Ishikawa (cell line): ENCODE results near the gene ALDH16A1.

Experiments used
- CREB1 ChIP-seq: IDR thresholded peaks from 2 replicates; pipeline ENCODE4 v1.6.1; 2012; ENCODE audit warnings: low read depth
- EP300 ChIP-seq: IDR thresholded peaks from 2 replicates; pipeline ENCODE4 v1.6.1; 2012; ENCODE audit warnings: borderline replicate concordance
- MAX ChIP-seq: IDR thresholded peaks from 2 replicates; pipeline ENCODE4 v1.6.1; 2012
- RAD21 ChIP-seq: IDR thresholded peaks from 2 replicates; pipeline ENCODE4 v1.6.1; 2012; ENCODE audit warnings: low read depth
- REST ChIP-seq: IDR thresholded peaks from 2 replicates; pipeline ENCODE4 v1.6.1; 2012; ENCODE audit warnings: low read depth, mild to moderate bottlenecking
- TCF12 ChIP-seq: IDR thresholded peaks from 2 replicates; pipeline ENCODE4 v1.6.1; 2012; ENCODE audit warnings: low read depth

- no peak for TF ChIP-seq EP300
- TF ChIP-seq REST, result no peak
- TF ChIP-seq RAD21, result no peak
- TF ChIP-seq CREB1, result no peak
- peak; percentile 38; the same call in 1 of the 2 replicates for TF ChIP-seq MAX
- TF ChIP-seq TCF12, result no peak
Measured at GRCh38 chr19:49422407-49423070, 30.5 kb upstream of the ALDH16A1 start.
